GM19043 (cell line): ENCODE measurements around the gene WWP2.
"Not testable (repeated sequence)": the region's sequence is repeated elsewhere in the genome, so short reads cannot be mapped to it uniquely, and the experiment has no call there.

Source experiments
- ATAC-seq: cut with Tn5 transposase; IDR thresholded peaks from one replicate; pipeline ENCODE4 v1.9.1; 2021; ENCODE audit warnings: low read depth; ENCODE audit not compliant: unreplicated experiment

WWP2 gene

GRCh38 chr16:69745232-69745612, 16.9 kb upstream of the WWP2 start:
- no peak for ATAC-seq

GRCh38 chr16:69745959-69746358, 16.2 kb upstream of the WWP2 start:
- no peak for ATAC-seq

GRCh38 chr16:69747115-69747514, 15.0 kb upstream of the WWP2 start:
- ATAC-seq: no peak

GRCh38 chr16:69748694-69749345, 13.3 kb upstream of the WWP2 start:
- no peak for ATAC-seq

- no peak for ATAC-seq
Observed at GRCh38 chr16:69754143-69754468, 8.0 kb upstream of the WWP2 start.

- peak; percentile 90 for ATAC-seq
Observed at GRCh38 chr16:69754469-69755310, 7.4 kb upstream of the WWP2 start, which contains the start of gene NOB1. NOB1 (minus strand) TSS chr16:69754926; CDS start chr16:69754910, 16 bp downstream.

- no peak for ATAC-seq
Observed at GRCh38 chr16:69756705-69757104, 5.4 kb upstream of the WWP2 start.

- not testable (repeated sequence) for ATAC-seq
Observed at GRCh38 chr16:69757375-69757774, 4.8 kb upstream of the WWP2 start.

GRCh38 chr16:69762814-69763598, 874 bp downstream of the WWP2 start:
- ATAC-seq: peak; percentile 13

GRCh38 chr16:69763599-69763942, 1.4 kb downstream of the WWP2 start:
- ATAC-seq: no peak

- no peak for ATAC-seq
Observed at GRCh38 chr16:69767459-69768229, 5.5 kb downstream of the WWP2 start.

- no peak for ATAC-seq
Observed at GRCh38 chr16:69768666-69769065, 6.5 kb downstream of the WWP2 start.

- no peak for ATAC-seq
Observed at GRCh38 chr16:69769404-69769803, 7.3 kb downstream of the WWP2 start.

- ATAC-seq: no peak
Observed at GRCh38 chr16:69771651-69771967, 9.5 kb downstream of the WWP2 start.

GRCh38 chr16:69773260-69773947, 11.3 kb downstream of the WWP2 start:
- no peak for ATAC-seq

- no peak for ATAC-seq
Observed at GRCh38 chr16:69775563-69775962, 13.4 kb downstream of the WWP2 start.

- ATAC-seq: no peak
Observed at GRCh38 chr16:69779724-69780123, 17.6 kb downstream of the WWP2 start.

- no peak for ATAC-seq
Observed at GRCh38 chr16:69781118-69781517, 19.0 kb downstream of the WWP2 start.

GRCh38 chr16:69784586-69784985, 22.5 kb downstream of the WWP2 start:
- ATAC-seq: no peak

- no peak for ATAC-seq
Observed at GRCh38 chr16:69787883-69788282, 25.8 kb downstream of the WWP2 start.
